HL-60 (cell line): ENCODE data around the gene C16orf95.

ENCODE experiments used
- DNase-seq, 2 experiments: peaks; one replicate each; pipeline ENCODE4 v3.0.0-alpha.2; 2010 to 2020; ENCODE audit warnings: low read depth in 1 of 2, low spot score in 1 of 2
- H3K27ac ChIP-seq: fragments of 250-450 bp; sonication (Bioruptor Pico); replicated peaks from 2 replicates; pipeline ENCODE4 v1.5.1; 2020; ENCODE audit warnings: mild to moderate bottlenecking, moderate library complexity
- H3K27me3 ChIP-seq: fragments of 250-450 bp; sonication (Bioruptor Pico); 2 replicates; pipeline ENCODE4 v1.5.1; 2021; ENCODE audit warnings: mild to moderate bottlenecking, moderate library complexity; ENCODE audit not compliant: insufficient read depth, poor library complexity, severe bottlenecking
- H3K4me3 ChIP-seq: replicated peaks from 2 replicates; pipeline ENCODE4 v1.5.1; 2011; ENCODE audit warnings: mild to moderate bottlenecking, control low read depth, low read length; ENCODE audit not compliant: insufficient read depth
- CTCF ChIP-seq: IDR thresholded peaks from one replicate; pipeline ENCODE4 v1.5.1; 2011; ENCODE audit warnings: low read length, control low read depth, inconsistent platforms; ENCODE audit not compliant: insufficient read depth
- GABPA ChIP-seq: IDR thresholded peaks from 2 replicates; pipeline ENCODE4 v1.6.1; 2012; ENCODE audit warnings: low read depth
- POLR2AphosphoS5 ChIP-seq: IDR thresholded peaks from 2 replicates; pipeline ENCODE4 v1.6.1; 2012; ENCODE audit warnings: low read depth
- SPI1 ChIP-seq: IDR thresholded peaks from 2 replicates; pipeline ENCODE4 v1.6.1; 2012; ENCODE audit warnings: low read depth, mild to moderate bottlenecking, borderline replicate concordance
- TF ChIP-seq, protein P1 (sequence below): IDR thresholded peaks from 2 replicates; pipeline ENCODE4 v1.6.1; 2012; ENCODE audit warnings: low read depth; ENCODE audit not compliant: insufficient replicate concordance

Gene C16orf95

DNA sequence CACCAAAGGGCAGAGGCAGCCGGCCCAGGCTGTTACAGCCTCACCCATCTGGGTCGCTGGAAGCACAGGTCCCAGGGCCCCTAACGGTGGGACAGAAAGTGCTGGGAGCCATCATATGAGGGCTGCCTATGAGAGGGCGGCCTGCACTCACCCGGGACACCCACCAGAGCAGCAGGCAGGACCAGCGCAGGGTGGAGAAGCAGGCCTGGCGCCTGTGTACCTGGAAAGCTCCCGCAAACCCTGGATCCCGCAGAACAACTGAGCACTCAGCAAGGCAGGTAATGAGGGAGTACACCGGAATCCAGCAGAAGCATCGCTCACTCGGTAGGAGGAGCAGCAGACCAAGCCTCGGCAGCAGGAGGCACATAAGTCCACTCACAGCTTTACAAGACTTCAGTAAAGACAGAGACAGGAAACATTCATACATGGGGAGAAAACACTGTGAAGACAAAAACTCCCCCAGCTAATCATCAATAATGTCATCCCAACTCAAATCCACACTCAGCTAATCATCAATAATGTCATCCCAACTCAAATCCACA, 31.5 kb upstream of the C16orf95 start:
- TF ChIP-seq GABPA (no peak), POLR2AphosphoS5 (no peak), SPI1 (no peak), CTCF (no peak)
- TF ChIP-seq, protein P1, sequence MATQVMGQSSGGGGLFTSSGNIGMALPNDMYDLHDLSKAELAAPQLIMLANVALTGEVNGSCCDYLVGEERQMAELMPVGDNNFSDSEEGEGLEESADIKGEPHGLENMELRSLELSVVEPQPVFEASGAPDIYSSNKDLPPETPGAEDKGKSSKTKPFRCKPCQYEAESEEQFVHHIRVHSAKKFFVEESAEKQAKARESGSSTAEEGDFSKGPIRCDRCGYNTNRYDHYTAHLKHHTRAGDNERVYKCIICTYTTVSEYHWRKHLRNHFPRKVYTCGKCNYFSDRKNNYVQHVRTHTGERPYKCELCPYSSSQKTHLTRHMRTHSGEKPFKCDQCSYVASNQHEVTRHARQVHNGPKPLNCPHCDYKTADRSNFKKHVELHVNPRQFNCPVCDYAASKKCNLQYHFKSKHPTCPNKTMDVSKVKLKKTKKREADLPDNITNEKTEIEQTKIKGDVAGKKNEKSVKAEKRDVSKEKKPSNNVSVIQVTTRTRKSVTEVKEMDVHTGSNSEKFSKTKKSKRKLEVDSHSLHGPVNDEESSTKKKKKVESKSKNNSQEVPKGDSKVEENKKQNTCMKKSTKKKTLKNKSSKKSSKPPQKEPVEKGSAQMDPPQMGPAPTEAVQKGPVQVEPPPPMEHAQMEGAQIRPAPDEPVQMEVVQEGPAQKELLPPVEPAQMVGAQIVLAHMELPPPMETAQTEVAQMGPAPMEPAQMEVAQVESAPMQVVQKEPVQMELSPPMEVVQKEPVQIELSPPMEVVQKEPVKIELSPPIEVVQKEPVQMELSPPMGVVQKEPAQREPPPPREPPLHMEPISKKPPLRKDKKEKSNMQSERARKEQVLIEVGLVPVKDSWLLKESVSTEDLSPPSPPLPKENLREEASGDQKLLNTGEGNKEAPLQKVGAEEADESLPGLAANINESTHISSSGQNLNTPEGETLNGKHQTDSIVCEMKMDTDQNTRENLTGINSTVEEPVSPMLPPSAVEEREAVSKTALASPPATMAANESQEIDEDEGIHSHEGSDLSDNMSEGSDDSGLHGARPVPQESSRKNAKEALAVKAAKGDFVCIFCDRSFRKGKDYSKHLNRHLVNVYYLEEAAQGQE, result no peak
- no peak for DNase-seq
- Histone ChIP-seq H3K27ac (no peak overlapping the region), H3K27me3 (no peaks in the 10 kb centered on the region), H3K4me3 (no peak overlapping the region)

- TF ChIP-seq SPI1, result no peak
- TF ChIP-seq, protein P1, result no peak
- no peak for TF ChIP-seq POLR2AphosphoS5
- no peak for TF ChIP-seq CTCF
- no peak for TF ChIP-seq GABPA
- no peak for DNase-seq
- no peak overlapping the region for H3K4me3 ChIP-seq
Measured at GRCh38 chr16:87347932-87348615, 30.9 kb upstream of the C16orf95 start.

GRCh38 chr16:87346517-87347060, 29.4 kb upstream of the C16orf95 start:
- no peak overlapping the region for H3K4me3 ChIP-seq
- TF ChIP-seq CTCF (no peak), POLR2AphosphoS5 (no peak), GABPA (no peak), SPI1 (no peak)
- TF ChIP-seq, protein P1, result no peak
- no peak for DNase-seq
- H3K27ac ChIP-seq, result no peak overlapping the region
- no peaks in the 10 kb centered on the region for H3K27me3 ChIP-seq

More at GRCh38 chr16:87347932-87348615, 30.9 kb upstream of the C16orf95 start:
- Histone ChIP-seq H3K27ac (no peak overlapping the region), H3K27me3 (no peaks in the 10 kb centered on the region)
